WTC11 (cell line): ENCODE results near the gene SLC6A2. TPM values are rescaled to one million over a fixed set of nuclear protein-coding genes. Genes with fewer than 3 reads are reported as not detected.

ENCODE experiments used
- ATAC-seq: fragments of 200-7000 bp; cut with Tn5 transposase; 2 replicates; pipeline ENCODE4 v1.10.0; 2021; ENCODE audit warnings: mild to moderate bottlenecking, moderate library complexity
- CTCF ChIA-PET: fragments of 300-600 bp; sonication (Branson Sonifier 250); formaldehyde crosslinking; loops from one replicate; lab custom pipeline; 2021; ENCODE audit warnings: antibody characterized with exemption; lab: Charles Lee
- POLR2A ChIA-PET: fragments of 350-600 bp; sonication (Branson Sonifier 250); formaldehyde crosslinking; loops from one replicate; lab custom pipeline; 2021; ENCODE audit warnings: antibody characterized with exemption; lab: Charles Lee
- DNase-seq: peaks from one replicate; pipeline ENCODE4 v3.0.0; 2021; ENCODE audit warnings: low spot score
- H3K27ac Mint-ChIP-seq: 2 replicates; pipeline ENCODE4 v1.8.0; 2021; ENCODE audit warnings: mixed read lengths
- H3K27me3 Mint-ChIP-seq: 2 replicates; pipeline ENCODE4 v1.8.0; 2021; ENCODE audit warnings: low read depth, mild to moderate bottlenecking, moderate library complexity, mixed read lengths
- H3K36me3 Mint-ChIP-seq: 2 replicates; pipeline ENCODE4 v1.8.0; 2021; ENCODE audit warnings: mixed read lengths
- H3K4me1 Mint-ChIP-seq: 2 replicates; pipeline ENCODE4 v1.8.0; 2022; ENCODE audit warnings: mixed read lengths
- H3K4me3 Mint-ChIP-seq: 2 replicates; pipeline ENCODE4 v1.8.0; 2021; ENCODE audit warnings: mild to moderate bottlenecking, moderate library complexity, mixed read lengths
- H3K9me3 Mint-ChIP-seq: 2 replicates; pipeline ENCODE4 v1.8.0; 2021; ENCODE audit warnings: mixed read lengths
- E2F5 ChIP-seq: sonication (generic); formaldehyde crosslinking; IDR thresholded peaks from 2 replicates; pipeline ENCODE4 v1.8.1; 2022; ENCODE audit warnings: mild to moderate bottlenecking, moderate library complexity, missing genetic modification reagents
- ESRRA ChIP-seq: sonication (generic); formaldehyde crosslinking; IDR thresholded peaks from 2 replicates; pipeline ENCODE4 v1.8.1; 2022; ENCODE audit warnings: mild to moderate bottlenecking, missing genetic modification reagents, borderline replicate concordance
- FOXJ3 ChIP-seq: sonication (generic); formaldehyde crosslinking; IDR thresholded peaks from 2 replicates; pipeline ENCODE4 v1.9.0; 2021; ENCODE audit warnings: missing genetic modification reagents, mild to moderate bottlenecking, borderline replicate concordance
- FOXK1 ChIP-seq: sonication (generic); formaldehyde crosslinking; IDR thresholded peaks from 2 replicates; pipeline ENCODE4 v1.8.0; 2022; ENCODE audit warnings: mild to moderate bottlenecking, moderate library complexity, missing genetic modification reagents
- IRF2 ChIP-seq: sonication (generic); formaldehyde crosslinking; IDR thresholded peaks from 2 replicates; pipeline ENCODE4 v1.8.0; 2022; ENCODE audit warnings: low read depth, missing genetic modification reagents, borderline replicate concordance
- JAZF1 ChIP-seq: fragments of 250-450 bp; sonication (Bioruptor Pico); IDR thresholded peaks from 2 replicates; pipeline ENCODE4 v1.9.0; 2021; ENCODE audit warnings: moderate library complexity, mild to moderate bottlenecking, inconsistent platforms
- NR2C2 ChIP-seq: sonication (generic); formaldehyde crosslinking; IDR thresholded peaks from 2 replicates; pipeline ENCODE4 v1.8.0; 2022; ENCODE audit warnings: mild to moderate bottlenecking, missing genetic modification reagents
- SMAD3 ChIP-seq: sonication (generic); formaldehyde crosslinking; IDR thresholded peaks from 2 replicates; pipeline ENCODE4 v1.8.0; 2022; ENCODE audit warnings: missing genetic modification reagents, mild to moderate bottlenecking, borderline replicate concordance
- SMAD4 ChIP-seq: sonication (generic); formaldehyde crosslinking; IDR thresholded peaks from 2 replicates; pipeline ENCODE4 v1.8.0; 2022; ENCODE audit warnings: mild to moderate bottlenecking, missing genetic modification reagents
- ZNF219 ChIP-seq: sonication (generic); formaldehyde crosslinking; IDR thresholded peaks from 2 replicates; pipeline ENCODE4 v1.8.0; 2023; ENCODE audit warnings: missing genetic modification reagents, mild to moderate bottlenecking, borderline replicate concordance
- ZNF232 ChIP-seq: sonication (generic); formaldehyde crosslinking; IDR thresholded peaks from 2 replicates; pipeline ENCODE4 v1.8.0; 2022; ENCODE audit warnings: mild to moderate bottlenecking, missing genetic modification reagents
- ZNF317 ChIP-seq: sonication (generic); formaldehyde crosslinking; IDR thresholded peaks from 2 replicates; pipeline ENCODE4 v1.8.1; 2023; ENCODE audit warnings: low read depth, mild to moderate bottlenecking, moderate library complexity, missing genetic modification reagents, borderline replicate concordance
- total RNA-seq: library from RNA; stranded (reverse); gene quantifications from 3 replicates; pipeline ENCODE4 v1.2.3, GENCODE V29; 2021
- TF ChIP-seq, protein P1 (sequence below): fragments of 250-450 bp; sonication (Bioruptor Pico); IDR thresholded peaks from 2 replicates; pipeline ENCODE4 v1.9.0; 2021; ENCODE audit warnings: mild to moderate bottlenecking
- TF ChIP-seq, protein P2 (sequence below): sonication (generic); formaldehyde crosslinking; IDR thresholded peaks from 2 replicates; pipeline ENCODE4 v1.8.0; 2023; ENCODE audit warnings: missing genetic modification reagents, mild to moderate bottlenecking, borderline replicate concordance
- TF ChIP-seq, protein P3 (sequence below): fragments of 250-450 bp; sonication (Bioruptor Pico); IDR thresholded peaks from 2 replicates; pipeline ENCODE4 v2.1.2; 2022; ENCODE audit warnings: mild to moderate bottlenecking, moderate library complexity

Gene SLC6A2
- total RNA-seq, 1 experiment from 2014 or later: 0.20 TPM

DNA sequence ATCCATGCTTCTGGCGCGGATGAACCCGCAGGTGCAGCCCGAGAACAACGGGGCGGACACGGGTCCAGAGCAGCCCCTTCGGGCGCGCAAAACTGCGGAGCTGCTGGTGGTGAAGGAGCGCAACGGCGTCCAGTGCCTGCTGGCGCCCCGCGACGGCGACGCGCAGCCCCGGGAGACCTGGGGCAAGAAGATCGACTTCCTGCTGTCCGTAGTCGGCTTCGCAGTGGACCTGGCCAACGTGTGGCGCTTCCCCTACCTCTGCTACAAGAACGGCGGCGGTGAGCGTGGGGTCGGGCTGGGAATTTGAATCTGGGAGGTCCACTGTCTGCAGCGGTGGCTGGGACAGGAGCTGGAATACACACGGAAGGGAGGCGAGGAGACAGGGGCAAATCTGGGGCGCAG, 904 bp downstream of the SLC6A2 start:
- ChIA-PET POLR2A (interaction anchor here (0.8 kb wide), 1 partner anchor 9 kb away, joined by 3 read pairs; no protein-coding TSS in a partner anchor), CTCF (interaction anchor here (0.6 to 3.7 kb wide), 9 partner anchors 9 to 192 kb away, joined by 3 to 25 read pairs (median 3); no protein-coding TSS in a partner anchor)
- Mint-ChIP-seq H3K4me1 (peaks cover 8% of the 10 kb centered on the region), H3K27me3 (peaks cover 42% of the 10 kb centered on the region), H3K27ac (no peak overlapping the region), H3K4me3 (peak overlapping the region; percentile 79), H3K36me3 (no peaks in the 10 kb centered on the region), H3K9me3 (no peaks in the 10 kb centered on the region)
- no peak for TF ChIP-seq ZNF317 (CRISPR knock-in tag)
- no peak for TF ChIP-seq ZNF219
- TF ChIP-seq FOXK1 (CRISPR knock-in tag): no peak
- TF ChIP-seq ZNF232 (CRISPR knock-in tag): no peak
- peak; percentile 23 for ATAC-seq
- DNase-seq: peak; percentile 50

DNA sequence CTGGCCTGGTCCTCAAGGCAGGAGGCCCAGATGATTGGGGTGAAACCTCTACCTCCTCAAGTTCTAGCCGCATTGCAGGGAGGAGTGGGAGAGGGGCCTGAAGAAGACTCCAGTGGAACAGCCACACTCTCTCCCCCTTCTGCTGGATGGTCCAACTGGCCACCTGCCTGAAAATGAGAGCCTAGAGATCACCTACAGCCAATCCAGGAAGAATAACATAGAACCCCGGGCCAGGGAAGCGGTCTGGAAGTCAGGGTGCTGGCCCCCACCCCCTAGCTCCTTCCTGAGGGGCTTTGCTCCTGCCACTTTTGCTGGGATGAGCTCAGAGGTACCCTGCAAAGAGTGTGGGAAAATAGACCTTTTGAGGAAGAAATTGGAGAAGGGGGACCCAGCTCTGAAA, 1.8 kb downstream of the SLC6A2 start:
- no peak for DNase-seq
- no peaks in the 10 kb centered on the region for H3K9me3 Mint-ChIP-seq
- H3K27ac Mint-ChIP-seq: no peak overlapping the region
- TF ChIP-seq IRF2 (CRISPR knock-in tag) (no peak), NR2C2 (CRISPR knock-in tag) (no peak), FOXJ3 (CRISPR knock-in tag) (no peak), JAZF1 (CRISPR knock-in tag) (no peak), SMAD3 (no peak), ESRRA (no peak), SMAD4 (CRISPR knock-in tag) (no peak)
- TF ChIP-seq, protein P1, sequence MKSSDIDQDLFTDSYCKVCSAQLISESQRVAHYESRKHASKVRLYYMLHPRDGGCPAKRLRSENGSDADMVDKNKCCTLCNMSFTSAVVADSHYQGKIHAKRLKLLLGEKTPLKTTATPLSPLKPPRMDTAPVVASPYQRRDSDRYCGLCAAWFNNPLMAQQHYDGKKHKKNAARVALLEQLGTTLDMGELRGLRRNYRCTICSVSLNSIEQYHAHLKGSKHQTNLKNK (CRISPR knock-in tag): no peak
- TF ChIP-seq, protein P2, sequence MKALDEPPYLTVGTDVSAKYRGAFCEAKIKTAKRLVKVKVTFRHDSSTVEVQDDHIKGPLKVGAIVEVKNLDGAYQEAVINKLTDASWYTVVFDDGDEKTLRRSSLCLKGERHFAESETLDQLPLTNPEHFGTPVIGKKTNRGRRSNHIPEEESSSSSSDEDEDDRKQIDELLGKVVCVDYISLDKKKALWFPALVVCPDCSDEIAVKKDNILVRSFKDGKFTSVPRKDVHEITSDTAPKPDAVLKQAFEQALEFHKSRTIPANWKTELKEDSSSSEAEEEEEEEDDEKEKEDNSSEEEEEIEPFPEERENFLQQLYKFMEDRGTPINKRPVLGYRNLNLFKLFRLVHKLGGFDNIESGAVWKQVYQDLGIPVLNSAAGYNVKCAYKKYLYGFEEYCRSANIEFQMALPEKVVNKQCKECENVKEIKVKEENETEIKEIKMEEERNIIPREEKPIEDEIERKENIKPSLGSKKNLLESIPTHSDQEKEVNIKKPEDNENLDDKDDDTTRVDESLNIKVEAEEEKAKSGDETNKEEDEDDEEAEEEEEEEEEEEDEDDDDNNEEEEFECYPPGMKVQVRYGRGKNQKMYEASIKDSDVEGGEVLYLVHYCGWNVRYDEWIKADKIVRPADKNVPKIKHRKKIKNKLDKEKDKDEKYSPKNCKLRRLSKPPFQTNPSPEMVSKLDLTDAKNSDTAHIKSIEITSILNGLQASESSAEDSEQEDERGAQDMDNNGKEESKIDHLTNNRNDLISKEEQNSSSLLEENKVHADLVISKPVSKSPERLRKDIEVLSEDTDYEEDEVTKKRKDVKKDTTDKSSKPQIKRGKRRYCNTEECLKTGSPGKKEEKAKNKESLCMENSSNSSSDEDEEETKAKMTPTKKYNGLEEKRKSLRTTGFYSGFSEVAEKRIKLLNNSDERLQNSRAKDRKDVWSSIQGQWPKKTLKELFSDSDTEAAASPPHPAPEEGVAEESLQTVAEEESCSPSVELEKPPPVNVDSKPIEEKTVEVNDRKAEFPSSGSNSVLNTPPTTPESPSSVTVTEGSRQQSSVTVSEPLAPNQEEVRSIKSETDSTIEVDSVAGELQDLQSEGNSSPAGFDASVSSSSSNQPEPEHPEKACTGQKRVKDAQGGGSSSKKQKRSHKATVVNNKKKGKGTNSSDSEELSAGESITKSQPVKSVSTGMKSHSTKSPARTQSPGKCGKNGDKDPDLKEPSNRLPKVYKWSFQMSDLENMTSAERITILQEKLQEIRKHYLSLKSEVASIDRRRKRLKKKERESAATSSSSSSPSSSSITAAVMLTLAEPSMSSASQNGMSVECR (CRISPR knock-in tag): no peak
- peaks cover 8% of the 10 kb centered on the region for H3K4me1 Mint-ChIP-seq
- H3K27me3 Mint-ChIP-seq: peaks cover 42% of the 10 kb centered on the region
- no peak overlapping the region for H3K4me3 Mint-ChIP-seq
- H3K36me3 Mint-ChIP-seq: no peaks in the 10 kb centered on the region
- CTCF ChIA-PET: interaction anchor here (1.5 to 3.7 kb wide), 2 partner anchors 35 to 193 kb away, joined by 6 to 25 read pairs; no protein-coding TSS in a partner anchor
- ATAC-seq: no peak
- POLR2A ChIA-PET: no interaction called here

DNA sequence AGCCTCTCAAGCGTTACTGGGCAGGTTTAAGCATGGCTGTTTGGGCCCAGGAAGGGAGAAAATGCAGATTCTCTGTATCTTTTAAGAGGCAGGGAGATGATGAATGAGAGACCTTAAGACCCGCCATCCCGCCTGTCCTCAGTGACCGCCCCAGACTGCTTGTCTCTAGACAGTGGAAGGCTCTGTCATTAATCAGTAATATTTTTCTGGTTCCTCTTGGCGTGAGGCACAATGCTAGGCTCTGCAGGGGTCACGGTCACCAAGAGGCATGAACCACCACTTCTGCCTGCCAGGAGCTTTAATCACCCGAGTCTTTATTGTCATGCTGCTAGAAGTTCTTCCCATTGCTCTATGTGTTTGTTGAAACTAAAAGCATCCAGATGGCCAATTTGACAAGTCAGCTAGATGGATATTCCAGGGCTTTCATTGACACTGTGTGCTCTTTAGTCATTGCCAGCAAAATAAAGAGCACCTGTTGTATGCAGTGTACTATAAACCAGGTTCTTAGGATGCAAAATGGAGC, 3.2 kb downstream of the SLC6A2 start:
- H3K27me3 Mint-ChIP-seq: peaks cover 46% of the 10 kb centered on the region
- H3K4me1 Mint-ChIP-seq: peaks cover 8% of the 10 kb centered on the region
- no peaks in the 10 kb centered on the region; the same call in 1 of the 2 replicates for H3K36me3 Mint-ChIP-seq
- POLR2A ChIA-PET: no interaction called here
- peaks cover 8% of the 10 kb centered on the region for H3K9me3 Mint-ChIP-seq
- CTCF ChIA-PET: interaction anchor here (1.5 to 3.7 kb wide), 5 partner anchors 36 to 194 kb away, joined by 6 to 25 read pairs (median 15); no protein-coding TSS in a partner anchor
- TF ChIP-seq ZNF232 (CRISPR knock-in tag) (no peak), E2F5 (CRISPR knock-in tag) (no peak)
- TF ChIP-seq, protein P3, sequence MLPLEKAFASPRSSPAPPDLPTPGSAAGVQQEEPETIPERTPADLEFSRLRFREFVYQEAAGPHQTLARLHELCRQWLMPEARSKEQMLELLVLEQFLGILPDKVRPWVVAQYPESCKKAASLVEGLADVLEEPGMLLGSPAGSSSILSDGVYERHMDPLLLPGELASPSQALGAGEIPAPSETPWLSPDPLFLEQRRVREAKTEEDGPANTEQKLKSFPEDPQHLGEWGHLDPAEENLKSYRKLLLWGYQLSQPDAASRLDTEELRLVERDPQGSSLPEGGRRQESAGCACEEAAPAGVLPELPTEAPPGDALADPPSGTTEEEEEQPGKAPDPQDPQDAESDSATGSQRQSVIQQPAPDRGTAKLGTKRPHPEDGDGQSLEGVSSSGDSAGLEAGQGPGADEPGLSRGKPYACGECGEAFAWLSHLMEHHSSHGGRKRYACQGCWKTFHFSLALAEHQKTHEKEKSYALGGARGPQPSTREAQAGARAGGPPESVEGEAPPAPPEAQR (CRISPR knock-in tag): no peak
- TF ChIP-seq, protein P2 (CRISPR knock-in tag): no peak
- no peak for DNase-seq
- no peak for ATAC-seq
- no peak overlapping the region for H3K27ac Mint-ChIP-seq
- H3K4me3 Mint-ChIP-seq: no peak overlapping the region
